Mucosa of descending colon (tissue), 3 donors: ENCODE measurements around the gene GSTM3. TPM values are rescaled to one million over a fixed set of nuclear protein-coding genes. Genes with fewer than 3 reads are reported as not detected.
"Not testable (repeated sequence)": the region's sequence is repeated elsewhere in the genome, so short reads cannot be mapped to it uniquely, and the experiment has no call there.

ENCODE experiments used
- ATAC-seq: fragments of 200-7000 bp; cut with Tn5 transposase; one replicate; pipeline ENCODE4 v1.9.1; 2020; ENCODE audit warnings: mild to moderate bottlenecking, moderate library complexity
- DNase-seq, 3 donors: peaks; one replicate each; pipeline ENCODE4 v3.0.0-alpha.2; 2020
- H3K36me3 ChIP-seq: fragments of 200-600 bp; one replicate; pipeline ENCODE4 v1.8.0; 2021; ENCODE audit warnings: low read depth, mild to moderate bottlenecking
- H3K4me1 ChIP-seq: fragments of 200-600 bp; one replicate; pipeline ENCODE4 v1.8.0; 2021; ENCODE audit warnings: low read depth, mild to moderate bottlenecking
- H3K4me3 ChIP-seq: fragments of 200-600 bp; one replicate; pipeline ENCODE4 v1.8.0; 2021; ENCODE audit warnings: mild to moderate bottlenecking
- H3K9me3 ChIP-seq: fragments of 200-600 bp; one replicate; pipeline ENCODE4 v1.8.0; 2021; ENCODE audit warnings: mild to moderate bottlenecking
- CTCF ChIP-seq: fragments of 200-600 bp; IDR thresholded peaks from one replicate; pipeline ENCODE4 v1.8.0; 2022; ENCODE audit warnings: antibody characterized with exemption, mild to moderate bottlenecking
- intact Hi-C, 2 donors: fragments of 100-400 bp; cut with DNase I in 1 of 2; cut with micrococcal nuclease in 1 of 2; formaldehyde crosslinking; loops; one replicate each; pipeline versions ENCODE4 v1.11.0 to v1.11.1; 2022; cut with DNase I, micrococcal nuclease
- total RNA-seq, 3 donors: library from RNA; stranded (reverse); fragmentation: NEBNext Ultra II Directional in 2 of 3; extraction: Animal tissue kit (Norgen Biotek cat#: 25700) in 2 of 3; gene quantifications; one replicate each; pipeline versions ENCODE4 v1.2.1 to v1.2.4, GENCODE V29; 2021 to 2023
- donor health status: DM: no; HTN: no; CAD: no; lungs with moderate emphysema.
- donor health status: DM: no; HTN: no; CAD: no.
- donor health status: DM: no; HTN: yes; CAD: no.

Gene GSTM3
- total RNA-seq, 3 donors from 2014 or later, result 4.9 to 84.8 (median 12.4) TPM

DNA sequence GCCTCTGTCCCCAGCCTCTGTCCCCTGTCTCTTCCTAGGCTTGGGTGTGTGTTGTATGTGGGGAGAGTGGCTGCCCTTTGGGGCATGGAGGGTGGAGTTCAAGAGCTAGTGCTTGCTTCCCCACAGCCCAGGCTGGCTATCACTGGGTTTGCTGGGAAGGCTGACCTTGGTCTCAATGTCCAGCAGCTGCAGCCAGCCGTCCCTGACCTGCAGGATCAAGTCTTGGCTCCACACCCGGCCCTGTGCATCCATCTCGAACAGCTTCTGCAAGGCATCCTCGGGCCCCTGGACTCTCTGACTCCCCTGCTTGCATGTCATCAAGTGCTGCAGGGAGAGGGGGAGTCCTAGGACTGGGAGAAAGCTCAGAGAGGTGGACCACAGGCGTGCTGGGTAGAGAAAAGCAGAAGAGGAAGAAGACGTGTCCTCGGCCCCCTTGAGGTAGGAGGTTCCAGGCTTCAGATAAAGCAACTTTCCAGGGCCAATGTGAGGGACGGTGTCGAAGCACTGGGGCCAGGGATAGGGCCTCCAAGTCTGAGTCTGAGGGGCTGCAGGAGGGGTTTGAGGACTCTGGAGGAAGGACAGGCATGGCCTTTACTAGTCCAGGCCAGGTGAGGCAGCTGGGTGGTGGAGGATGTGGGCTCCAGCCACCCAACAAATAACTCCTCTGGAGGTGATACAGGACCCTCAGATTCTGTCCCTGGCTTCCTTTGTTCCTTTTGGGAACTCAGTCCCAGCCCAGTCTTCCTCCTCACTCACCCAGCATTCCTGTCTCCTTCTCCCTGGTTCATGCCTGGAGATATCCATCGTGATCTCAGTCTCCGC is 18.9 kb upstream of the GSTM3 start:
- no peak for ATAC-seq
- Histone ChIP-seq H3K4me3 (no peak overlapping the region), H3K36me3 (peaks cover 4% of the 10 kb centered on the region), H3K9me3 (no peaks in the 10 kb centered on the region), H3K4me1 (peaks cover 10% of the 10 kb centered on the region)
- no peak for DNase-seq
- TF ChIP-seq CTCF, result no peak
- intact Hi-C loops, result loop anchor here in 1 of 2 donors (10.0 kb wide), 1 partner anchor 215 kb away; the partner anchor contains the start of gene GNAI3

DNA sequence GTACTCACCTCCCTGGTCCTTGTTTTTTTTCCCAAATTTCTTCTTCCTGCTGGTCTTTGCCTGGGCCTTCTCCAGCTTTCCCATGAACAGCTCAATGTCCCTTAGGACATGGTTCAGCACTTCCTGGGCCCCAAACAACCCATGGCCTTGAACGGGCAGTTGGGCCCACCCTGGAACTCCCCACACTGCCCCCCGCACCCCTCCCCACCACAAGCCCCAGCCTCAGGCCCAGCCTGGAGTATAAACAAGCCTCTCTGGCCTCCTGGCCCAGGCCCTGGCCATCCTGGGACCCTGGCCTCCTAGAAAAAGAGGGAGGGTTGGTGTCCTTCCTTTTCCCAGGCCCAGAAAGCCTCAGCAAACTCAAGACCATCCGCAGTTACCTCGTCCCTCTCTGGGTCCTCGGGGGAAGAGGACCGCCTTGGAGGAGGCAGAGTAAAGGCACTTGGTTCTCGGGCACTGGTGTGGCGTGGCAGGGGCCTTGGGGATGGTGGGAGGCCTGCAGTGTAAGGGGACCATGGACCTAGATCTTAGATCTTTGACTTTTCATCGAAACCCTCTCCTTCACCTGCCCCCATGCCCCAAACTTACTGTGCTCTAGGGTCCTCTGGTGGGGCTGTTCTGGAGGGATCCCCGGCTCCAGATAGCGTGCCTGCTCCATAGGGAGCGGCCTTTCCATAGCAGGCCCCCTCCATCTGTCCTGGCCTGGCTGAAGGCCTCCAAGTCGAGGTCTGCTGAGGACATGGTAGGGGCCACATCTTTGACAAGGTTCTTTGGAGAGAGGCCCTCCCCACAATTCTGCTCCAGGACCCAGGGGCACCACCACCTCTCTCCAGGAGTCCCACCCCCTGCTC is 17.3 kb upstream of the GSTM3 start:
- intact Hi-C loops, result no loop called here
- no peak for TF ChIP-seq CTCF
- Histone ChIP-seq H3K9me3 (no peaks in the 10 kb centered on the region), H3K36me3 (peaks cover 4% of the 10 kb centered on the region), H3K4me1 (peaks cover 7% of the 10 kb centered on the region), H3K4me3 (no peak overlapping the region)
- no peak for ATAC-seq
- DNase-seq, result no peak

DNA sequence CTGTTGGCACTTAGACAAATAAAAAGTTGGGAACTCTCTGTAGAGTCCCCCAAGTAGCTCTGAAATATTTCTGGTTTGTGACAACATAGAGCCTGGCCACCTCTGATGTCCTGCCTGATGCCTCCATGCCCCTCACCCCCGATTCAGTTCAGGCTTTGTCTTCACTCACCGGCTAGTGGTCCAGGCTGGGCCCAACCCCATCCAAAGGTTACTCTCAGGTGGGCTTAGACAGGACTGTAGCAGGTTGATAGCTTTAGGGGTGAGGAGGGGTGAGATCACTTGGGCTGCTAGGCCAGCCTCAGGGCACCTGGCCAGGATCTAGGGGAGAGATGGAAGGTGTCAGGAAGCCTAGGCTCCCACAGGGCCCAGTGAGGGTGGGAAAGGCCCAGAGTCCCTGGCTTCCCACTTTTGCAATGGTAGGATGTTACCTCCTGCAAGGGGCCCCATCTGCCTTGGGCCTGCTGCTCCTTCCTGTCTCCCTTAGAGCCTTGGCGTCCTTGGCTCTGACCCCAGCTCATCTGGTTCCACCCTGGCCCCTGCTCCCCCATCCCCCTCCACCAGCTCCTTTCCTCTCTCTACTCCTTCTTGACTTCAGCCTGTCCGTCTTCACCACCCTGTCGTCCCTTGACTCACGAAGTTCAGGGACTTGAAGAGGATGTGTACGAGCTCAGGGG is 16.1 kb upstream of the GSTM3 start:
- TF ChIP-seq CTCF, result no peak

DNA sequence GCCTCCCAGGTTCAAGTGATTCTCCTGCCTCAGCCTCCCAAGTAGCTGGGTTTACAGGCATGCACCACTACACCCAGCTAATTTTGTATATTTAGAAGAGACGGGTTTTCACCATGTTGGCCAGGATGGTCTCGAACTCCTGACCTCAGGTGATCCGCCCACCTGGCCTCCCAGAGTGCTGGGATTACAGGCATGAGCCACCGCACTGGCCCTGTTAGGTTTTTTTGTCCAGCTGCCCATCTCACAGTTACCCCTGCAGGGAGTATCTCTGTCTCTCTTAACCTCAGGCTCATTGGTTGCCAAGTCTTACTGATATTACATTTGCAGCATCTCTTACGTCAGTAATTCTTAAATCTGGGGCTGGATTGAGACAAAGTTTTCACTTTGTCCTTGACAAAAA is 15.5 kb upstream of the GSTM3 start:
- H3K36me3 ChIP-seq, DNase-seq, H3K4me3 ChIP-seq, intact Hi-C loops, H3K9me3 ChIP-seq, H3K4me1 ChIP-seq, ATAC-seq: not testable (repeated sequence)

More for the DNA sequence above, 16.1 kb upstream of the GSTM3 start:
- intact Hi-C loops, result no loop called here
- Histone ChIP-seq H3K4me3 (no peak overlapping the region), H3K9me3 (no peaks in the 10 kb centered on the region), H3K36me3 (peaks cover 4% of the 10 kb centered on the region), H3K4me1 (peaks cover 2% of the 10 kb centered on the region)
- ATAC-seq (no peak), DNase-seq (no peak)

DNA sequence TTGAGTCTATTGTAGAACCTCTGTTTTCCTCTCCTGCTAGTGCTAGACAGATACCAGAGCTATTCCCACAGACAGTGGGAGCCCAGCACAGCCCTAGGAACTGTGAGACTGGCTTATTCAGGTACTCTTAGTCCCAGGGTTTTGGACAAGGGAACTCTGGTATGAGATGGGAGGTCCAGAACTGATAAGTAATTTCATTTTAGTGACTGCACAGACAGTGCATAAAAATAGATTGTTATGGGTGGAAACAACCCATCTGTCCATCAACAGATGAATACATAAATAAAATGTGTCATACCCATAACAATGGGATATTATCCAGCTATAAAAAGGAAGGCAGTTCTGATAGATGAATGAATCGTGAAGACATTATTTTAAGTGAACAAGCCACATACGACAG is 13.9 kb upstream of the GSTM3 start:
- H3K36me3 ChIP-seq, result peaks cover 4% of the 10 kb centered on the region
- no peaks in the 10 kb centered on the region for H3K9me3 ChIP-seq
- H3K4me3 ChIP-seq, result no peak overlapping the region
- no peak for TF ChIP-seq CTCF
- ATAC-seq (no peak), DNase-seq (no peak)
- no peaks in the 10 kb centered on the region for H3K4me1 ChIP-seq
- intact Hi-C loops, result no loop called here
